ENCODE results near the gene SPATA18.

Gene SPATA18

GRCh38 chr4:52051213-52051614 is at the start of gene SPATA18:
Gene SPATA18, plus strand, starts transcription at chr4:52051304. Its CDS starts 401 bp downstream, at chr4:52051705.
- no peak for TF ChIP-seq CTCF (IDR thresholded peaks at IDR 0.05)
- H3K27ac ChIP-seq: peak within 1 kb of the TSS; percentile 11 to 61
- no peak for DNase-seq (ENCODE audit: low spot score)
- H3K4me3 ChIP-seq: peak within 1 kb of the TSS; percentile 74

- no peak for DNase-seq (ENCODE audit: low spot score)
- no peak for TF ChIP-seq CTCF (IDR thresholded peaks at IDR 0.05)
These were observed 49.5 kb upstream of the SPATA18 start for GRCh38 chr4:52001616-52002015.

GRCh38 chr4:52004414-52004813 is 46.7 kb upstream of the SPATA18 start:
- H3K27ac ChIP-seq: no peak overlapping the region
- no peak for DNase-seq (ENCODE audit: low spot score)
- H3K4me3 ChIP-seq: no peak overlapping the region
- no peak for TF ChIP-seq CTCF (IDR thresholded peaks at IDR 0.05)

More at GRCh38 chr4:52001616-52002015, 49.5 kb upstream of the SPATA18 start:
- Histone ChIP-seq H3K27ac (no peak overlapping the region), H3K4me3 (no peak overlapping the region)

- TF ChIP-seq CTCF (IDR thresholded peaks at IDR 0.05): no peak
- no peak for DNase-seq (ENCODE audit: low spot score)
- Histone ChIP-seq H3K27ac (no peak overlapping the region), H3K4me3 (no peak overlapping the region)
These were observed 45.4 kb upstream of the SPATA18 start for GRCh38 chr4:52005604-52006273.

- H3K27ac ChIP-seq: no peak overlapping the region
- TF ChIP-seq CTCF (IDR thresholded peaks at IDR 0.05): no peak
- H3K4me3 ChIP-seq: no peak overlapping the region
- DNase-seq (ENCODE audit: low spot score): no peak
These were observed 44.2 kb upstream of the SPATA18 start for GRCh38 chr4:52006887-52007286.

GRCh38 chr4:52010986-52011385 is 40.1 kb upstream of the SPATA18 start:
- TF ChIP-seq CTCF (IDR thresholded peaks at IDR 0.05): no peak
- no peak overlapping the region for H3K4me3 ChIP-seq
- no peak for DNase-seq (ENCODE audit: low spot score)
- no peak overlapping the region for H3K27ac ChIP-seq

GRCh38 chr4:52012651-52013050 is 38.5 kb upstream of the SPATA18 start:
- H3K27ac ChIP-seq: no peak overlapping the region
- H3K4me3 ChIP-seq: no peak overlapping the region
- TF ChIP-seq CTCF (IDR thresholded peaks at IDR 0.05): no peak
- no peak for DNase-seq (ENCODE audit: low spot score)
